NCI-H82 (cell line): ENCODE results near the gene FIZ1.
"Not testable (repeated sequence)": the region's sequence is repeated elsewhere in the genome, so short reads cannot be mapped to it uniquely, and the experiment has no call there.

Source experiments
- DNase-seq: peaks from one replicate; lab custom pipeline; 2025; lab: John Stamatoyannopoulos, UW

Gene FIZ1

GRCh38 chr19:55593096-55593772 is 6.1 kb downstream of the FIZ1 start:
- DNase-seq: no peak

GRCh38 chr19:55592391-55593090 is 6.8 kb downstream of the FIZ1 start:
- DNase-seq: no peak

DNA sequence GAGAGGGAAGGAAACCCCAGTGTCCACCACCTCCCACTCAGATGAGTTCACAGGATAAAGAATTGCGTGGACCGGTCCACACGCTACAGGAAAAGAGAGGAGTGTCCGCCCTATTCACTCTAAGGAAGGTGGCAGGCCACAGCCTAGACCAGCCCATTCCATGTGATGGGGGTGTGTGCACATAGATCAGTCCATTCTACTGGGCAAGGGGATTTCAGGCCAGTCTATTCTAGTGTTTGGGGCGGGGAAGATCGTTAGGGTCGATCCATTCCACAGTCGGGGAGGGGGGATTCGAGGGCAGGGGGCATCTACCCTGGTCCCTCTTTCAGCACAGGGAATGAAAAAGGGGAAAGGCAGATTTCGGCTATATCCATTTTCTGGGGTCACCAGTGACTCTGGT is 7.8 kb downstream of the FIZ1 start:
- DNase-seq: peak; percentile 33

DNA sequence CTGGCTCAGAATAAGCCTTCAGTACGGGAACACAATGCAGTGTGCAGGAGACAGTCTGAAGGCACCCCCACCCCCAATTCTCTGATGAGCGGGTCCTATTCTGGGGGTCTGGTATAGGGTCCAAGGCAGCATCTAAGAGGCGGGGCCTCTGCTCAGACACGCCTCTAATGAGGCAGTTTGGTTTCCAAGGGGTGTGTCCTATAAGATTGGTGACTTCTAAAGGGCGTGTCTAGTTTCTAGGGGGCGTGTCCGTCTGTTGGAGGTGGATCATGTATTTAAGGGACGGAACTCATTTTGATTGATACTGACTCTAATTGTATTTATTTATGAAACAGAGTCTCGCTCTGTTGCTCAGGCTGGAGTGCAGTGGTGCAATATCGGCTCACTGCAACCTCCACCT is 8.7 kb downstream of the FIZ1 start:
- DNase-seq: peak; percentile 72

GRCh38 chr19:55590109-55590508 is 9.2 kb downstream of the FIZ1 start:
- no peak for DNase-seq

- no peak for DNase-seq
Measured at GRCh38 chr19:55588738-55589137, 10.6 kb downstream of the FIZ1 start.

- peak; percentile 98 for DNase-seq
Measured at GRCh38 chr19:55586976-55587668, 12.2 kb downstream of the FIZ1 start.

DNA sequence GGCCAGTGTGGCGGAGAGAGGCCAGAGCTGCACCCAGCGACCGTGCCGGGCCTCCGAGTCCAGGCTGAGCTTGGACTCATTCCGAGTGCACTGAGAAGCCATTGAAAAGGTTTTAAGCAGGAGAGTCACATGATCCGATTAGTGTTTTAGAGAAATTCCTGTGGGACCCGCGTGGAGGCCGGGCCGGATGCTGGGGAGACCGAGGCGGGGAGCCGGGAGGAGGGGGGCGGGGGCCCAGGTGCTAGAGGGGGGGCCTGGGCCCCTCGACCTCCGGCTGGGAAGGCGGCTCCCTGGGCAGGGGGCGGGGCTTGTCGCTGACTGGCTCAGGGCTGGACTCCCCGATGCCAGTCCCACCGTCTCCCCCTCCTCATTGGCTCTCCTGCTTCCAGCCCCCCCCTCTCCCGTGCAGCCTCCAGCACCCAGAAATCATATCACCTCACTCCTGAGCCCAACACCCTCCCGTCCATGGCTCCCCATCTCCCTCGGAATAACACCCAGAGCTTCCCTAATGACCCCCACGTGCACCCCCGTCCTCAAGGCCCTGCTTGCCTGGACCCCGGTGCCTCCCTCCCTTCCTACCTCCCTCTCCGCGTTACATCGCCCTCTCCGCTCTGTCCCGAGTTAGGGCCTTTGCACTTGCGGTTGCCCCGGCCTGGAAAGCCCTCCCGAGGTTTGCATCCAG is 13.5 kb downstream of the FIZ1 start:
- peak; percentile 98 for DNase-seq

- DNase-seq: no peak
Measured at GRCh38 chr19:55584871-55585270, 14.4 kb downstream of the FIZ1 start.

- not testable (repeated sequence) for DNase-seq
Measured at GRCh38 chr19:55583897-55584296, 15.4 kb downstream of the FIZ1 start.

- not testable (repeated sequence) for DNase-seq
Measured at GRCh38 chr19:55582284-55582683, 17.0 kb downstream of the FIZ1 start.

DNA sequence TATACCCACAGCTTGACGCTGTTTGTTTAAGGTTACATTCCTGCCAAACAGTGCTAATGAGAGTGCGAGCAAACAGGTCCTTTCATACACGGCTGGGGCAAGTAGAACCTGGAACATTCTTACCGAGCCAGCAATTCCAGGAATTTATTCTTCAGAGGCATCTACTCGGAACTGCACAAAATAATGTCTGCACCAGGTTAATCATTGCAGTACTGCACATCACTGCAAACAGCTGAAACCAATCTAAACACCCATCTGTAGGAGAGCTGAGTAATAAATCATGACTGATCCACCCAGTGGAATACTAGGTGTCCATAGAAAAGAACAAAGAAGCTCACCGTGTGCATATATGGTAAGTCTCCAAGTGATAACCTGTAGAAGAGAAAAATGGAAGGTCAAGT is 17.5 kb downstream of the FIZ1 start:
- DNase-seq: no peak

DNA sequence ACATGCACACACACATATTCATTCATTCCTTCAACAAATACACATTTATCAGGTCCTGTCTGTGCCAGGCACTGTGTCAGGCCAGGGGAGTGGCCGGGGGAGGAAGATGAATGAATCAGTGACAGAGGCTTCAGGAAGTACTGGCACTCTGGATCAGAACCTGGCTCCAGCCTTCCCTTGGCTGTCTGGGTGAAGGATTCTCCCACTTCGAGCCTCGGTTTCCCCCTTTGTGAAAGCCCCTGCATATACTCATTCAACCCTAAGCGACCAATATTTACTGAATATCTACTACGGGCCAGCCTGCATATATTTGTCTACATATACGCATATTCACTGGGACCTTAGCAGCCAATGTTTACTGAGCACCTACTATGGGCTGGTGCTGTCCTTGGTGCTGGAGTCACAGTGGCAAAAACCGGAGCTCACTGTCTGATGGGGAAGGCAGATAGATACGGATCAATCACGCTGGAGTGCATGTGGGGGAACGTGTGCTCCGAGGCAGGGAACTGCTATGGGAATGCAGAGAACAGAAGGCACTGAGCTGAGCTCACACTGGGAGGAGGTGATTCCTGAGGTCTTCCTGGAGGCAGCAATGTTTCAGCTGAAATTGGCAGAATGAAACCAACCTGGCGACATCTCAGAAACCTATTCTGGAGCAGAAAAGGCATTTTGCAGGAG is 18.0 kb downstream of the FIZ1 start:
- DNase-seq: no peak

DNA sequence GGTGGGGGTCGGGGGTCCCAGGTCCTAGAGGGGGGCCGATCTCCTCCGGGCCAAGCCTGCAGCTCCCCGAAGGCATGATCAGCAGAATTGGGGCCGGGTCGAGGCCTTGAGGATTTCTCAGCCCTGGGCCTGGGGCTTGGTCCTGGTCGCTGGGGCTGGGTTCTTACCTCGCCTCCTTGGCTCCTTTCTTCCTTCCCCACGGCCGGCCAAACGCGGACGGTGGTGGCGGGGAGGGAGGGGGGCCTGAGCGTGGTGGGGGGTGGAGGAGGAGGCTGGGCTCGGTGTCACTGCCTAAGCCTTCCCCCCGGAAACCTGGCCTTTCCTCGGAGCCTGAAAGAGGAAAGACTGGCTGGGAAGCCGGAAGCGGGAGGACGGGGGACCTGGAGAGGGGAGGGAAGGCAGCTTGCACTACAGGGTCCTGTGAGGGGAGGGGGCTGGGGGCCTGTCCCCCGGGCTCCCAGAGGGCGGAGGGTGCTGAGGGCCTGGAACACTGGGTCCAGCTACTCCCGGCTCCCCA is 18.6 kb downstream of the FIZ1 start, which contains the start of gene ZNF579:
TSS of gene ZNF579 (minus strand) at position 221 of the 517 bp plus-strand sequence. CDS start 1,209 bp downstream, outside the sequence.
- DNase-seq: peak; percentile 95

GRCh38 chr19:55579766-55580621 is 19.3 kb downstream of the FIZ1 start:
- DNase-seq: peak; percentile 59

DNA sequence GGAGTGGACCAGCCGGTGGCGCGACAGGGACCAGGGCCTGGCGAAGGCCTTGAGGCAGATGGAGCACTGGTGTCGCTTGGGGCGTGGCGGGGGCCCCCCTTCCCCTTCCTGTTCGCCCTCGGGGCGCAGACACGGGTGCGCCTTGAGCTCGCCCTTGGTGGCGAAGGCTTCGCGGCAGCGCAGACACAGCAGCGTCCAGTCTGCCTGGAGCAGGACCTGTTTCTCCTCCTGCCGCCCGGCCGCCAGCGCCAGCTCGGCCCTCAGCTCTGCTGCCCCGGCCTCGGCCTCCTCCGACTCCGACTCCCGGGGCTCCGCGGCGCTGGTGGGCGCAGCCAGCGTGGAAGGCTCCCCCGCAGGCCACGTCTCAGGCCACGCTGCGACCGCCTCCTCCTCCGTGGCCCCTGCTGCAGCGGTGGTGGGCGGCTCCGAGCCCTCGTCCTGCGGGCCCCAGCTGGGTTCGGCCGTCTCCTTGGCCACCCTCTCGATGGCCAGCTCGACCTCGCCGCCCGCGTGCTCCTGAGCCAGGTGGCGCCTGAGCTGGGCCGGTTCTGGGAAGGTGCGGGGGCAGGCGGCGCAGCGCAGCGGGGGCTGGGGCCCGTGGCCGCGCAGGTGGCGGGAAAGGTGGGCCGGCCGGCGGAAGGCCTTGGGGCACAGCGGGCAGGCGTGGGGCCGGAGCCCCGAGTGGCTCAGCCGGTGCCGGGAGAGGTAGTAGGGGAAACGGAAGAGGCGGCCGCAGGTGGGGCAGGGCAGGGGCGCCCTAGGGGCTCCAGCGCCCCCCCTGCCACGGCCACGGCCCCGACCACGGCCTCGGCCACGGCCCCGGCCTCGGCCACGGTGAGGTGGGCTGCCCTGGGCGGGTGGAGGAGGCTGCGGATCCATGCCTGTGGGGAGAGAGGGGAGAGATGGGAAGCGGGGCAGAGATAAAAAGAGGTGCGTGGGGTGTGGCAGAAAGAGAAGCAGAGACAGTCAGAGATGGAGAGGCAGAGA is 20.3 kb downstream of the FIZ1 start:
- DNase-seq: no peak

GRCh38 chr19:55578031-55578760 is 21.1 kb downstream of the FIZ1 start:
- DNase-seq: no peak

GRCh38 chr19:55576746-55577145 is 22.6 kb downstream of the FIZ1 start:
- DNase-seq: no peak

- DNase-seq: not testable (repeated sequence)
Measured at GRCh38 chr19:55573929-55574328, 25.4 kb downstream of the FIZ1 start.
